AG10803 (cell line): ENCODE measurements around the gene TANGO2.
"Not testable (repeated sequence)": the region's sequence is repeated elsewhere in the genome, so short reads cannot be mapped to it uniquely, and the experiment has no call there.

Experiments used
- DNase-seq: peaks from one replicate; pipeline ENCODE4 v3.0.0; 2010; ENCODE audit warnings: low read depth
- H3K4me3 ChIP-seq: 2 replicates; pipeline ENCODE4 v1.5.1; 2011; ENCODE audit warnings: mild to moderate bottlenecking, low read length, control low read depth
- CTCF ChIP-seq: conservative IDR thresholded peaks from 2 replicates; pipeline ENCODE4 v1.5.1; 2011; ENCODE audit warnings: mild to moderate bottlenecking, low read length, control low read depth, inconsistent platforms

TANGO2 gene

GRCh38 chr22:20066617-20067383 lies 45.9 kb downstream of the TANGO2 start:
- no peak overlapping the region for H3K4me3 ChIP-seq
- no peak for DNase-seq
- TF ChIP-seq CTCF, result no peak

- not testable (repeated sequence) for H3K4me3 ChIP-seq, DNase-seq
Measured at GRCh38 chr22:20067384-20067682, 46.4 kb downstream of the TANGO2 start.

GRCh38 chr22:20068640-20069039 lies 47.7 kb downstream of the TANGO2 start:
- no peak overlapping the region for H3K4me3 ChIP-seq
- TF ChIP-seq CTCF, result no peak
- no peak for DNase-seq

GRCh38 chr22:20069331-20070042 lies 48.6 kb downstream of the TANGO2 start:
- DNase-seq, result no peak
- H3K4me3 ChIP-seq, result no peak overlapping the region
- no peak for TF ChIP-seq CTCF

GRCh38 chr22:20071524-20071972 lies 50.6 kb downstream of the TANGO2 start:
- no peak for DNase-seq
- no peak for TF ChIP-seq CTCF
- no peak overlapping the region for H3K4me3 ChIP-seq

- no peak for DNase-seq
- no peak overlapping the region for H3K4me3 ChIP-seq
- no peak for TF ChIP-seq CTCF
Measured at GRCh38 chr22:20076627-20077172, 55.8 kb downstream of the TANGO2 start.

- no peak for TF ChIP-seq CTCF
- DNase-seq, result peak; percentile 94
- H3K4me3 ChIP-seq, result peak within 1 kb of the TSS; percentile 73
Measured at GRCh38 chr22:20079745-20080444, 59.0 kb downstream of the TANGO2 start, which contains the start of gene DGCR8. TSS of gene DGCR8 (plus strand) at chr22:20080241. CDS start at chr22:20085964, 5,723 bp downstream.
